ENCODE results near the gene MEX3A.

GRCh38 chr1:156129687-156130577, 47.7 kb upstream of the MEX3A start:
- TF ChIP-seq LEF1 (IDR thresholded peaks at IDR 0.05; ENCODE audit: borderline replicate concordance) (no peak), SP1 (IDR thresholded peaks at IDR 0.05) (no peak), FOXK2 (IDR thresholded peaks at IDR 0.05) (no peak), L3MBTL2 (conservative IDR thresholded peaks at IDR 0.05) (no peak), PKNOX1 (IDR thresholded peaks at IDR 0.05) (no peak), ELF4 (IDR thresholded peaks at IDR 0.05) (no peak), FOXM1 (IDR thresholded peaks at IDR 0.05; ENCODE audit: borderline replicate concordance) (no peak)
